Cardiac fibroblast (primary cell): ENCODE results near the gene CCM2.

Experiments used
- DNase-seq, 2 donors: peaks; one replicate each; pipeline versions ENCODE4 v3.0.0 to v3.0.0-alpha.2; 2010; ENCODE audit warnings: low read depth in 2 of 2
- H3K4me3 ChIP-seq, 2 donors: replicated peaks in 1 of 2; 1 replicate in 1 of 2; 2 replicates in 1 of 2; pipeline ENCODE4 v1.5.1; 2011; ENCODE audit warnings: low read depth in 2 of 2, low read length in 2 of 2, mild to moderate bottlenecking in 2 of 2, moderate library complexity in 1 of 2
- TF ChIP-seq, protein P1 (sequence below): IDR thresholded peaks from one replicate; pipeline ENCODE4 v1.5.1; 2011; ENCODE audit warnings: low read depth, mild to moderate bottlenecking, low read length, inconsistent platforms

The CCM2 gene

DNA sequence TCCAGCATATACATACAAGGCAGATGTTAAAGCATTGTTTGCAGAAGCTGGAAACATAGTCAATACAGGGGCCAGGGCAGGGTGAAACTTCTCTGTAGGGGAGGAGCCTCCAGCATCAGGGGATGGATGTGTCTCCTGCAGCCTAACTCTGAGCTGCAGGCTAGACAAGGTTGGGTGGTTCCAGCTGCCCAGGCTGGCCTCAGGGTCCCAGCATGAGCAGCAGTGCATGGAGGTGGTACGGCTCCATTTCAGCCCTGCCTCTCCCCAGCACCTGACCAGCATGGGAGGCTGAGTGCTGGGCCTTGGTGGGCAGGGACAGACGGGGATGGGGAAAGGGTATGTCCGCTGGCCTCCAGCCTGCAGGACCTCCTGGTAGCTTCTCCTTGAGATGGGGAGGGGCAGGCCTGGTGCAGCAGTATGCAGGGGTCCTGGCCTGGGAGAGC, 118.9 kb downstream of the CCM2 start:
- TF ChIP-seq, protein P1, sequence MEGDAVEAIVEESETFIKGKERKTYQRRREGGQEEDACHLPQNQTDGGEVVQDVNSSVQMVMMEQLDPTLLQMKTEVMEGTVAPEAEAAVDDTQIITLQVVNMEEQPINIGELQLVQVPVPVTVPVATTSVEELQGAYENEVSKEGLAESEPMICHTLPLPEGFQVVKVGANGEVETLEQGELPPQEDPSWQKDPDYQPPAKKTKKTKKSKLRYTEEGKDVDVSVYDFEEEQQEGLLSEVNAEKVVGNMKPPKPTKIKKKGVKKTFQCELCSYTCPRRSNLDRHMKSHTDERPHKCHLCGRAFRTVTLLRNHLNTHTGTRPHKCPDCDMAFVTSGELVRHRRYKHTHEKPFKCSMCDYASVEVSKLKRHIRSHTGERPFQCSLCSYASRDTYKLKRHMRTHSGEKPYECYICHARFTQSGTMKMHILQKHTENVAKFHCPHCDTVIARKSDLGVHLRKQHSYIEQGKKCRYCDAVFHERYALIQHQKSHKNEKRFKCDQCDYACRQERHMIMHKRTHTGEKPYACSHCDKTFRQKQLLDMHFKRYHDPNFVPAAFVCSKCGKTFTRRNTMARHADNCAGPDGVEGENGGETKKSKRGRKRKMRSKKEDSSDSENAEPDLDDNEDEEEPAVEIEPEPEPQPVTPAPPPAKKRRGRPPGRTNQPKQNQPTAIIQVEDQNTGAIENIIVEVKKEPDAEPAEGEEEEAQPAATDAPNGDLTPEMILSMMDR = no peak
- no peak for DNase-seq
- no peak overlapping the region for H3K4me3 ChIP-seq

DNA sequence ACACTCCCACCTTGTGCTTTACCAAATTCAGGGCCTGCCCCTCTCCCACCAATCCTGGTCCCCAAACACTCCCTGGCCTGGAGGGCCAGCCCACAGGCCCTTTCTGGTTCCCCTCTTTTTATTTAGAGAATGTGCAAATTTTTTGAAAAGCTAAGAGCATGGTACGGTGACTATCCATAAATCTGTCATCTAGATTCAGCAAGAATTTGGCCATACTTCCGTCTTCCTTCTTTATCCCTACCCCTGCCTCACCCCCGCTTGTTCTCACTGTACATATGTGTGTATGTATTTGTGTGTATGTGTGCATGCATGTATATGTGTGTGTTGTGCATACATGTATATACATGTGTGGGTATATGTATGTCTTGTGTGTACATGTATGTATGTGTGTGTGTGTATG, 119.5 kb downstream of the CCM2 start:
- H3K4me3 ChIP-seq = no peak overlapping the region
- TF ChIP-seq, protein P1 = no peak
- DNase-seq = no peak

DNA sequence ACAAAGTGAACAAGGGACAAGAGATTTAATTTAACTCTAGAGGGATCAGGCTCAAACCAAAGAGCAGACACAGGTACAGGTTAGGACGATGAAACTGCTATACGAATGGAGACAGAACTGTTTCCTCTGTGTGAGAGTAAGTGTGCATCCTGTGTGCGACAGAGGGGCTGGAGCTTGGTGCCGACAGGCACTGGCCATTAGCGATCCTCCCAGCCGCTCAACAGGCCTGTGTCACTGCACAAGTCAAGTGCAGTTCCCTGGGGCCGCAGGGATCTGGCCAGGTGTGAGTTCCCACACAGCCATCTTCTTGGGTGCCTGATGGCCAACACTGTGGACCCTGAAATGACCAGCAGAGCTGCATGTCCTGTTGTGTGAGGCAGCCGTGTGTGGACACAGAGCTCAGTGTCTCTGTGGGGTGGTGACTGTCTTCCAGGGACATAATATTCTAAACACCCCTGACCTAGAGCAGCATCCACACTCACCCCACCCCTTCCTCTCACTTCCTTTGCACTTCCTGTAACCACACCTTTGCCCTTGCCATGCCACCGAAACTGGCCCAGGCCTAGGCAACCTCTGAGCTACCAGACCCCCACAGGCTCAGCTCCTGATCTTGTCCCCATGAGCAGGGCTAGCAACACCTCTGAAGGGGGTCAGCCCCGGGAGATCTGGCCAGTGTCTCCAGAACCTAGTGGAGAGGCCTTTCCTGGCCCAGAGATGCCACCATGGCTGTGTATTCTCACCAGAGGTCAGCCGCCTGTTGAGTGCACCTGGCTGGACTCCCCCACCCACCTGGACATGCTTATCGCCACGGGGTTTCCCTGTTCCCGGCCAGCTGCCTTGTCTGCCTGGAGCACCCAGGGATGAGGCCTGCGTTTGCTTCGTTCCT, 123.2 kb downstream of the CCM2 start:
- TF ChIP-seq, protein P1 = no peak
- DNase-seq = no peak
- no peak overlapping the region for H3K4me3 ChIP-seq

DNA sequence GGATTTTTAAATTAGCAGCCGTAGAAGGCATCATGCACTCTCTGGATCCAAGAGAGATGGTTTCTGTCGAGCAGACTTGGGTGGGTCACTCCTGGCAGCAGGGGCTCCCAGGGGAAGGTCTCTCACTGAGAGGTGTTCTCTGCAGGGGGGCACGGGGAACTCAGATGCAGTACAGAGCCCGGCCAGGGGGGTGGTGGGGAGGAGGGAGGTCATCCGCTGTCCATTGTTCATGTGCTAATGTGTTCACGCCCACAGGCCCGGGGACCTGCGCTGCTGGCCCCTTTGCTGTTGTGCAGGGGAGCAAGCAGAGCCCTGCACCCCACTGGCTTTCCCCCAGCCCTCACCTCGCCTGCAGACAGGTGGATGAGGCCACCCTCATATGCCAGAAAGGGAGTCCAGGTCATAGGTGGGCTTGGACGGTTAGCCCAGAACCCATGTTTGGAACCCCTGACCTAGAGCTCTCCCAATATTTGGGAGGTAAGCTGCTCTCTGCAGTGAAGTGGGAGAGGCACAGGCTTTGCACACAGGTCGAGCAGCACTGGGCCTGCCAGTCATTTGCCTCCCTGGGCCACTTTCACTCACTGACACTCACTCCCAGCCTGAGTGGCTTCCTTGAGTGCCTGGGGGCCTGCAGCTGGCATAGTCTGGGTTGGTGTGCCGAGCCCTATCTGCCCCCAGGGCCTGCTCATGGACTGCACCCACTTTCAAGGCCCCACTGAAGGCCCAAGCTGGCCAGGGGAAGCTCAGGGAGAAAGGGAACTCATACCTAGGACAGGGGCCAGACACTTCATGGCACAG, 124.1 kb downstream of the CCM2 start:
- no peak for DNase-seq
- no peak overlapping the region for H3K4me3 ChIP-seq
- TF ChIP-seq, protein P1 = no peak

DNA sequence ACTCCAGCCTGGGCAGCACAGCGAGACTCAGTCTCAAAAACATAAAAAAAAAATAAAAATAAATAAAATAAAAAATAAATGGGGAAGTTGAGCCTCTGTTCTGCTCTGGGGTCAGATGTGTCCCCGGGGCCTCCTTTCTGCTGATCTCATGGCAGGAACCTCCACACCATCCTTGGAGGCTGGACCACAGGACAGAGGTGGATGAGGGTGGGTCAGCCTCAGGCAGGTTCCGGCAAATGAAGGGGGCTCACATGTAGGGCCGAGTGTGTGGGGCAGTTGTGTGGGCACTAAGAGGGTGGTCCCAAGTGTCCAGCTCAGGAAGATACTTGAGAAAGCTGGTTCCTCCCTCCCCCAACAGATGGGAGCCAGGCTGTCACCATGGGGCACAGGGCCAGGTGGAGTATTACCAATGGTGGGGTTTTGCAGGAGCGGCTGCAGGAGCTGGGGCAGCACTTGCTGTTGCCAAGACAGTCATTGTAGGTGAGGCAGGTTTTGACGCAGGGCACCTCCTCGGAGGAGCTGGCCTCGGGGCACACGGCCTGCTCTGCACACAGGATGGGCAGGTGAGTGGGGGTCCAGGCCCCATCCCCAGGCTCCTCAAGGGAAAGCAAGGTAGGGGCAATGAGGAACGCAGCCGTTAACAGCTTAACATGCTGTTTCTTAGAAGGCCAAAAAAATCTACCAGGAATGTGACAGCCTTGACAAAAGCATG, 125.3 kb downstream of the CCM2 start:
- no peak overlapping the region for H3K4me3 ChIP-seq
- no peak for DNase-seq
- TF ChIP-seq, protein P1 = no peak
